NOMO-1 (cell line): ENCODE results near the gene CHCHD2.
"Not testable (repeated sequence)": the region's sequence is repeated elsewhere in the genome, so short reads cannot be mapped to it uniquely, and the experiment has no call there.

ENCODE experiments used
- DNase-seq, 2 experiments: peaks; one replicate each; lab custom pipeline; 2025; ENCODE audit not compliant: unreplicated experiment in 2 of 2; lab: John Stamatoyannopoulos, UW

The CHCHD2 gene

GRCh38 chr7:56106108-56107073, at the start of gene CHCHD2:
Gene CHCHD2, minus strand, starts transcription at chr7:56106476. Its CDS starts 63 bp downstream, at chr7:56106413.
- peak; percentile 97 to 98 for DNase-seq

GRCh38 chr7:56131062-56131461, 24.8 kb upstream of the CHCHD2 start:
- not testable (repeated sequence) for DNase-seq

GRCh38 chr7:56127241-56127975, 21.1 kb upstream of the CHCHD2 start:
- DNase-seq: no peak

- peak; percentile 34 to 69 for DNase-seq
Observed at GRCh38 chr7:56125831-56126230, 19.6 kb upstream of the CHCHD2 start.

GRCh38 chr7:56124981-56125380, 18.7 kb upstream of the CHCHD2 start:
- DNase-seq: no peak

- DNase-seq: no peak
Observed at GRCh38 chr7:56121440-56121839, 15.2 kb upstream of the CHCHD2 start.

GRCh38 chr7:56115852-56116538, 9.7 kb upstream of the CHCHD2 start, which contains the start of gene NUPR2:
Gene NUPR2, minus strand, starts transcription at chr7:56116417. Its CDS starts 103 bp downstream, at chr7:56116314.
- no peak for DNase-seq

- not testable (repeated sequence) for DNase-seq
Observed at GRCh38 chr7:56112244-56112643, 6.0 kb upstream of the CHCHD2 start.

- DNase-seq: no peak
Observed at GRCh38 chr7:56110611-56111010, 4.3 kb upstream of the CHCHD2 start.

- no peak for DNase-seq
Observed at GRCh38 chr7:56107954-56108258, 1.6 kb upstream of the CHCHD2 start.

GRCh38 chr7:56105508-56105907, 768 bp downstream of the CHCHD2 start:
- peak in 1 of 2 experiments; percentile 33 for DNase-seq

GRCh38 chr7:56104138-56104537, 2.1 kb downstream of the CHCHD2 start:
- DNase-seq: not testable (repeated sequence)

GRCh38 chr7:56099653-56100052, 6.6 kb downstream of the CHCHD2 start:
- DNase-seq: no peak

- not testable (repeated sequence) for DNase-seq
Observed at GRCh38 chr7:56098187-56099008, 7.9 kb downstream of the CHCHD2 start.

GRCh38 chr7:56097700-56098099, 8.6 kb downstream of the CHCHD2 start:
- DNase-seq: no peak

GRCh38 chr7:56092789-56093531, 13.3 kb downstream of the CHCHD2 start, which contains the start of gene PHKG1:
Gene PHKG1, minus strand, starts transcription at chr7:56092952. Its CDS starts 4,011 bp downstream, at chr7:56088941.
- DNase-seq: no peak

- not testable (repeated sequence) for DNase-seq
Observed at GRCh38 chr7:56092388-56092787, 13.9 kb downstream of the CHCHD2 start.

- no peak for DNase-seq
Observed at GRCh38 chr7:56091591-56091990, 14.7 kb downstream of the CHCHD2 start.

GRCh38 chr7:56087445-56087844, 18.8 kb downstream of the CHCHD2 start:
- DNase-seq: no peak
